Neuronal stem cell (in vitro differentiated cells): Measurements from ENCODE around the gene OR3A3. TPM values are rescaled to one million over a fixed set of nuclear protein-coding genes. Genes with fewer than 3 reads are reported as not detected.
"Not testable (repeated sequence)": the region's sequence is repeated elsewhere in the genome, so short reads cannot be mapped to it uniquely, and the experiment has no call there.

ENCODE experiments used
- DNase-seq: peaks from one replicate; pipeline ENCODE4 v3.0.0-alpha.2; 2013; ENCODE audit warnings: low spot score
- H2AFZ ChIP-seq: one replicate; pipeline ENCODE4 v1.6.1; 2013; ENCODE audit warnings: mild to moderate bottlenecking, low read length, inconsistent platforms
- H2AK5ac ChIP-seq: 2 replicates; pipeline ENCODE4 v1.6.1; 2013; ENCODE audit warnings: low read depth, mild to moderate bottlenecking, inconsistent platforms, low read length, moderate library complexity, mixed read lengths
- H2BK120ac ChIP-seq: 2 replicates; pipeline ENCODE4 v1.6.1; 2013; ENCODE audit warnings: low read depth, mild to moderate bottlenecking, inconsistent platforms, low read length, moderate library complexity, mixed read lengths
- H2BK12ac ChIP-seq: one replicate; pipeline ENCODE4 v1.6.1; 2013; ENCODE audit warnings: low read length, inconsistent platforms
- H2BK15ac ChIP-seq: 2 replicates; pipeline ENCODE4 v1.6.1; 2013; ENCODE audit warnings: mild to moderate bottlenecking, low read length, inconsistent platforms, mixed read lengths
- H2BK5ac ChIP-seq: one replicate; pipeline ENCODE4 v1.6.1; 2013; ENCODE audit warnings: inconsistent platforms, mild to moderate bottlenecking, low read length, moderate library complexity
- H3K14ac ChIP-seq: one replicate; pipeline ENCODE4 v1.6.1; 2013; ENCODE audit warnings: low read length, inconsistent platforms
- H3K18ac ChIP-seq: 2 replicates; pipeline ENCODE4 v1.6.1; 2013; ENCODE audit warnings: low read length, inconsistent platforms
- H3K23ac ChIP-seq: 2 replicates; pipeline ENCODE4 v1.6.1; 2013; ENCODE audit warnings: low read depth, mild to moderate bottlenecking, mixed read lengths, low read length, inconsistent platforms; ENCODE audit not compliant: poor library complexity
- H3K27ac ChIP-seq: replicated peaks from 3 replicates; pipeline ENCODE4 v1.5.1; 2013; ENCODE audit warnings: low read length, inconsistent platforms
- H3K27me3 ChIP-seq, 3 experiments: 2 replicates each; pipeline ENCODE4 v1.6.1; 2013; ENCODE audit warnings: low read length in 3 of 3, mild to moderate bottlenecking in 2 of 3, inconsistent platforms in 1 of 3, low read depth in 1 of 3, mixed read lengths in 1 of 3, moderate library complexity in 1 of 3; ENCODE audit not compliant: control insufficient read depth in 3 of 3, insufficient read depth in 3 of 3
- H3K36me3 ChIP-seq, 2 donors: replicated peaks in 1 of 2; 2 replicates each; pipeline ENCODE4 v1.6.1; 2013; ENCODE audit warnings: low read length in 2 of 2; ENCODE audit not compliant: control insufficient read depth in 2 of 2, insufficient read depth in 2 of 2
- H3K4ac ChIP-seq: 2 replicates; pipeline ENCODE4 v1.6.1; 2013; ENCODE audit warnings: inconsistent platforms, mild to moderate bottlenecking, low read length, moderate library complexity
- H3K4me1 ChIP-seq, 2 donors: 1 replicate in 1 of 2; 2 replicates in 1 of 2; pipeline ENCODE4 v1.6.1; 2013; ENCODE audit warnings: low read length in 2 of 2, low read depth in 1 of 2; ENCODE audit not compliant: control insufficient read depth in 2 of 2, insufficient read depth in 1 of 2
- H3K4me2 ChIP-seq: one replicate; pipeline ENCODE4 v1.6.1; 2013; ENCODE audit warnings: mild to moderate bottlenecking, low read length, inconsistent platforms; ENCODE audit not compliant: insufficient read depth, poor library complexity, severe bottlenecking
- H3K4me3 ChIP-seq, 2 donors: 2 replicates each; pipeline ENCODE4 v1.5.1; 2013; ENCODE audit warnings: low read length in 2 of 2, mild to moderate bottlenecking in 2 of 2, inconsistent platforms in 1 of 2, moderate library complexity in 1 of 2
- H3K79me1 ChIP-seq: one replicate; pipeline ENCODE4 v1.6.1; 2013; ENCODE audit warnings: low read depth, mild to moderate bottlenecking, inconsistent platforms, low read length, moderate library complexity
- H3K9ac ChIP-seq: one replicate; pipeline ENCODE4 v1.6.1; 2013; ENCODE audit warnings: mild to moderate bottlenecking, low read depth, low read length, inconsistent platforms; ENCODE audit not compliant: poor library complexity
- H3K9me3 ChIP-seq, 2 donors: replicated peaks in 1 of 2; 2 replicates each; pipeline versions ENCODE3 to v1.6.1; 2013; ENCODE audit warnings: low read length in 2 of 2, mild to moderate bottlenecking in 2 of 2, inconsistent platforms in 1 of 2, low read depth in 1 of 2, mixed read lengths in 1 of 2, moderate library complexity in 1 of 2; ENCODE audit not compliant: control insufficient read depth in 2 of 2, insufficient read depth in 1 of 2
- H4K8ac ChIP-seq: one replicate; pipeline ENCODE4 v1.6.1; 2013; ENCODE audit warnings: low read depth, mild to moderate bottlenecking, inconsistent platforms, low read length, moderate library complexity
- H4K91ac ChIP-seq: one replicate; pipeline ENCODE4 v1.6.1; 2013; ENCODE audit warnings: low read length, low read depth, mild to moderate bottlenecking, inconsistent platforms; ENCODE audit not compliant: poor library complexity
- WGBS, 2 donors: extraction: QIAGEN DNeasy Blood & Tissue Kit; methylation state at CpG; one replicate each; pipeline ENCODE4 v1.1.7; 2013; ENCODE audit warnings: missing lambda C conversion rate in 2 of 2, mixed read lengths in 1 of 2; ENCODE audit not compliant: insufficient read length in 2 of 2, insufficient replicate concordance in 1 of 2; ENCODE audit errors: extremely low coverage in 2 of 2; 5-methylcytosine and 5-hydroxymethylcytosine counted together
- polyA plus RNA-seq, 2 experiments: library from polyadenylated mRNA; stranded (reverse); fragments of 200-250 nt; gene quantifications; one replicate each; pipeline ENCODE4 v1.2.3, GENCODE V29; 2013

Gene OR3A3
- not detected for polyA plus RNA-seq (2013, experiment 1 of 2)
- polyA plus RNA-seq (2013, experiment 2 of 2), result not detected

- no peak within 1 kb of the TSS for H3K9ac ChIP-seq
- H3K9me3 ChIP-seq, result no peaks in the 10 kb centered on the region
- H3K4ac ChIP-seq, result no peak within 1 kb of the TSS
- no peak within 1 kb of the TSS for H4K91ac ChIP-seq
- H2BK12ac ChIP-seq, result no peak within 1 kb of the TSS
- H2BK5ac ChIP-seq, result no peak within 1 kb of the TSS
- H2AK5ac ChIP-seq, result no peak within 1 kb of the TSS
- no peaks in the 10 kb centered on the region for H3K36me3 ChIP-seq
- no peaks in the 10 kb centered on the region for H3K4me1 ChIP-seq
- no peak within 1 kb of the TSS for H3K27ac ChIP-seq
- no peak within 1 kb of the TSS for H3K23ac ChIP-seq
- H3K18ac ChIP-seq, result no peak within 1 kb of the TSS
- no peak within 1 kb of the TSS for H3K4me3 ChIP-seq
- H3K79me1 ChIP-seq, result no peaks in the 10 kb centered on the region
- H2BK120ac ChIP-seq, result no peak within 1 kb of the TSS
- H3K14ac ChIP-seq, result no peak within 1 kb of the TSS
- no peak within 1 kb of the TSS for H4K8ac ChIP-seq
- no peak within 1 kb of the TSS for H2BK15ac ChIP-seq
- no peak within 1 kb of the TSS for H3K4me2 ChIP-seq
- no CpG with 5 or more reads among the region's 3 CpGs for WGBS, 2 donors
- no peaks in the 10 kb centered on the region for H3K27me3 ChIP-seq
- no peak for DNase-seq
- no peak within 1 kb of the TSS for H2AFZ ChIP-seq
These were observed at the start of gene OR3A3 for GRCh38 chr17:3411070-3411469. TSS of gene OR3A3 (plus strand) at chr17:3411370.

GRCh38 chr17:3371167-3371566 is 40.0 kb upstream of the OR3A3 start:
- H2AFZ ChIP-seq, H2AK5ac ChIP-seq, H3K9ac ChIP-seq, H2BK120ac ChIP-seq, H4K91ac ChIP-seq, H2BK12ac ChIP-seq, H3K4me1 ChIP-seq, H4K8ac ChIP-seq, H3K9me3 ChIP-seq, H3K23ac ChIP-seq, H2BK5ac ChIP-seq, H3K79me1 ChIP-seq, H3K27ac ChIP-seq, H3K18ac ChIP-seq, H3K4me3 ChIP-seq, H3K36me3 ChIP-seq, H2BK15ac ChIP-seq, H3K27me3 ChIP-seq, H3K4me2 ChIP-seq, H3K4ac ChIP-seq, H3K14ac ChIP-seq, DNase-seq: not testable (repeated sequence)
- WGBS, 2 donors, result no CpG with 5 or more reads among the region's 31 CpGs

- H2BK120ac ChIP-seq, result peak overlapping the region; percentile 33
- H3K9ac ChIP-seq, result peak overlapping the region; percentile 10
- H3K79me1 ChIP-seq, result no peaks in the 10 kb centered on the region
- H4K8ac ChIP-seq, result no peak overlapping the region
- no peak overlapping the region for H3K4ac ChIP-seq
- H3K4me1 ChIP-seq, result peaks cover 0 to 2% of the 10 kb centered on the region in 2 donors
- no peak overlapping the region for H4K91ac ChIP-seq
- H3K4me3 ChIP-seq, result no peak overlapping the region
- H2BK5ac ChIP-seq, result no peak overlapping the region
- no peaks in the 10 kb centered on the region for H3K36me3 ChIP-seq
- no peak overlapping the region for H2AFZ ChIP-seq
- WGBS, 2 donors, result no CpG with 5 or more reads among the region's 8 CpGs
- H3K23ac ChIP-seq, result no peak overlapping the region
- peaks cover 0 to 3% of the 10 kb centered on the region in 2 donors for H3K9me3 ChIP-seq
- no peak overlapping the region for H3K14ac ChIP-seq
- peak overlapping the region; percentile 61 for H3K18ac ChIP-seq
- no peak overlapping the region for H3K27ac ChIP-seq
- no peak overlapping the region for H2BK12ac ChIP-seq
- no peak overlapping the region for H2BK15ac ChIP-seq
- H2AK5ac ChIP-seq, result no peak overlapping the region
- peaks cover 0 to 33% (median 0%) of the 10 kb centered on the region in 3 experiments for H3K27me3 ChIP-seq
- DNase-seq, result no peak
- H3K4me2 ChIP-seq, result no peak overlapping the region
These were observed 32.8 kb upstream of the OR3A3 start for GRCh38 chr17:3378321-3378720.

GRCh38 chr17:3381957-3382356 is 29.2 kb upstream of the OR3A3 start:
- Histone ChIP-seq H3K23ac (no peak overlapping the region), H2BK120ac (no peak overlapping the region), H2AFZ (no peak overlapping the region), H3K27me3 (peaks cover 0 to 33% (median 0%) of the 10 kb centered on the region in 3 experiments), H3K18ac (no peak overlapping the region), H2BK5ac (no peak overlapping the region), H3K4me2 (no peak overlapping the region), H4K91ac (no peak overlapping the region), H2AK5ac (no peak overlapping the region), H2BK12ac (no peak overlapping the region), H3K27ac (no peak overlapping the region), H3K9ac (no peak overlapping the region), H3K36me3 (no peaks in the 10 kb centered on the region), H3K4me3 (no peak overlapping the region), H3K4ac (no peak overlapping the region), H3K9me3 (peaks cover 0 to 7% of the 10 kb centered on the region in 2 donors), H2BK15ac (no peak overlapping the region), H3K79me1 (no peaks in the 10 kb centered on the region), H4K8ac (no peak overlapping the region), H3K4me1 (peaks cover 0 to 2% of the 10 kb centered on the region in 2 donors), H3K14ac (no peak overlapping the region)
- no peak for DNase-seq
- WGBS, 2 donors, result no CpG with 5 or more reads among the region's 5 CpGs
